ENCODE measurements around the gene SYN1.

Gene SYN1

DNA sequence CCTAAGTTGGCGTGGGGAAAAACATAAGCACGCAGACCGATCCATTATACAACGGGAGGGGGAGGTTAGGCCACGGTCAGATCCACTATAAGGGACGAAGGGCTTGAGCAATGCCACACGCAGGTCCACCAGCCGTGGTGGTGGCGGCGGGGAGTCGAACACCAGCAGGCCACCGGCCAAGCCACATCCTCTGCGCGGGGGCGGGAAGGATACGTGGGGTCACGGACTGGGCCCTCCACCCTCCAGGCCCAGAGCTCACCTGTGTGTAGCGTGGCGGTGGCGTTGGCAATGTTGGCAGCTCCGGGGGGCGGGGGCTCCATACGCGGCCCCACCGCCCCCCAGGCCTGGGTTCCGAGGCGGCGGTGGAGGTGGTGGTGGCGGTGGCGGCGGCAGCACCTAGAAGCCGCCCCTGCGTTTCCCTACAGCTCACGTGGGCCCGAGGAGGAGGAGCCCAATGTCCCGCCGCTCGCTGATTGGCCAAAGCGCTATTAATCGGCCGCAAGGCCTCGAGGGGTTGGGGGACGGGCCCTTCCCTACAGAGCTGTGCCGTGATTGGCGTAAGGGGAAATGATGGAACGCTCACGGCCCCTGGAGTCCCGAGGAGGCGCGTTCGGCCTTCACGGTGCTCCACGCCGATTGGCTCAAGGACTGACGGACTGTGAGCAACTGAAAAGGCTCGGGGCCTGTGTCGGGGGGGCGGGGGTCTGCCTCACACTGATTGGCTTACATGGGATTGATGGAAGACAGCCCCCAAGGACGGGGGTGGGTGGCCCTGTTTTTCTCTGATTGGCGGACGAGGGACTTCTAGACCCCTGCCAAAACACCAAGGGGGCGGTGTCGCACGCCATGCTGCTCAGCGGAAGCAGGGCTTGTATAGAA lies 30.7 kb upstream of the SYN1 start, which contains the start of gene ELK1:
TSS of gene ELK1 (minus strand) at position 400 of the 879 bp plus-strand sequence. CDS start 9,122 bp downstream, outside the sequence.
- H3K4me3 ChIP-seq (IDR thresholded peaks at IDR 0.05; ENCODE audit: insufficient read depth, low read depth, low read length) = no peak within 1 kb of the TSS
- H2AFZ ChIP-seq (ENCODE audit: low read depth) = peak within 1 kb of the TSS; percentile 64; the same call in 1 of the 2 replicates
- TF ChIP-seq, protein P1, sequence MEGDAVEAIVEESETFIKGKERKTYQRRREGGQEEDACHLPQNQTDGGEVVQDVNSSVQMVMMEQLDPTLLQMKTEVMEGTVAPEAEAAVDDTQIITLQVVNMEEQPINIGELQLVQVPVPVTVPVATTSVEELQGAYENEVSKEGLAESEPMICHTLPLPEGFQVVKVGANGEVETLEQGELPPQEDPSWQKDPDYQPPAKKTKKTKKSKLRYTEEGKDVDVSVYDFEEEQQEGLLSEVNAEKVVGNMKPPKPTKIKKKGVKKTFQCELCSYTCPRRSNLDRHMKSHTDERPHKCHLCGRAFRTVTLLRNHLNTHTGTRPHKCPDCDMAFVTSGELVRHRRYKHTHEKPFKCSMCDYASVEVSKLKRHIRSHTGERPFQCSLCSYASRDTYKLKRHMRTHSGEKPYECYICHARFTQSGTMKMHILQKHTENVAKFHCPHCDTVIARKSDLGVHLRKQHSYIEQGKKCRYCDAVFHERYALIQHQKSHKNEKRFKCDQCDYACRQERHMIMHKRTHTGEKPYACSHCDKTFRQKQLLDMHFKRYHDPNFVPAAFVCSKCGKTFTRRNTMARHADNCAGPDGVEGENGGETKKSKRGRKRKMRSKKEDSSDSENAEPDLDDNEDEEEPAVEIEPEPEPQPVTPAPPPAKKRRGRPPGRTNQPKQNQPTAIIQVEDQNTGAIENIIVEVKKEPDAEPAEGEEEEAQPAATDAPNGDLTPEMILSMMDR (conservative IDR thresholded peaks at IDR 0.05; ENCODE audit: low read depth, low read length) = 0 out of 2 replicates have a peak, but pooled peaks have one; percentile 27
- H3K36me3 ChIP-seq (ENCODE audit: insufficient read depth) = no peaks in the 10 kb centered on the region
- peak within 1 kb of the TSS; percentile 29; the same call in 1 of the 2 replicates for H3K27ac ChIP-seq
- H3K4me1 ChIP-seq (ENCODE audit: low read depth, poor library complexity, severe bottlenecking) = peaks cover 21% of the 10 kb centered on the region
- H3K4me2 ChIP-seq = peak within 1 kb of the TSS; percentile 71
- H3K79me2 ChIP-seq (ENCODE audit: insufficient read depth, low read depth) = peaks cover 16% of the 10 kb centered on the region
- H3K9ac ChIP-seq = peak within 1 kb of the TSS; percentile 64; the same call in 1 of the 2 replicates
- H4K20me1 ChIP-seq (ENCODE audit: insufficient read depth) = no peaks in the 10 kb centered on the region
- no peaks in the 10 kb centered on the region for H3K27me3 ChIP-seq (ENCODE audit: insufficient read depth, low read depth)

- TF ChIP-seq, protein P1 (conservative IDR thresholded peaks at IDR 0.05; ENCODE audit: low read depth, low read length) = no peak
- Histone ChIP-seq H2AFZ (ENCODE audit: low read depth) (no peak overlapping the region), H3K27me3 (ENCODE audit: insufficient read depth, low read depth) (no peaks in the 10 kb centered on the region), H3K36me3 (ENCODE audit: insufficient read depth) (no peaks in the 10 kb centered on the region), H3K27ac (no peak overlapping the region), H3K79me2 (ENCODE audit: insufficient read depth, low read depth) (peaks cover 16% of the 10 kb centered on the region), H3K4me2 (peak overlapping the region; percentile 45; the same call in 1 of the 2 replicates), H3K9ac (no peak overlapping the region; the same call in 1 of the 2 replicates), H3K4me3 (IDR thresholded peaks at IDR 0.05; ENCODE audit: insufficient read depth, low read depth, low read length) (no peak overlapping the region), H4K20me1 (ENCODE audit: insufficient read depth) (no peaks in the 10 kb centered on the region), H3K4me1 (ENCODE audit: low read depth, poor library complexity, severe bottlenecking) (peaks cover 21% of the 10 kb centered on the region)
These were observed 30.1 kb upstream of the SYN1 start for GRCh38 chrX:47649781-47650163.

DNA sequence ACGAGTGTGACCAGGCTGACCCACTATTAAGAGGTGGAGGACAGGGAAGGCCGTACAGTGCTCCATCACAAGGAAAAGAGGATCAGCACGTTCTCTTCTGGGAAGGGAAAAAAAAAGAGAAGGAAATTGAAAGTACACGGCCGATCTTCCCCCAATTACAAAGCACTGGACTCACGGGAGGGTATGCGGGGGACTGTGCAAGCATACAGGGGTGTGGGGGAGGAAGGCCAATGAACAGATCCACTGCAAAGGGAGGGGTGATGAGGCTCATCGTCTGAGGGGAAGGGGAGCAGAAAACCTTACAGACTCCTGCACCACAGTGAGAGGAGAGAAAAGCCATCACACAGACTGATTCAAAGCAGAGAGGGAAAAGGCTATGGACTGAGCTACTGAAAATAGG lies 29.6 kb upstream of the SYN1 start:
- no peaks in the 10 kb centered on the region for H3K27me3 ChIP-seq (ENCODE audit: insufficient read depth, low read depth)
- H4K20me1 ChIP-seq (ENCODE audit: insufficient read depth) = no peaks in the 10 kb centered on the region
- H2AFZ ChIP-seq (ENCODE audit: low read depth) = no peak overlapping the region
- no peak overlapping the region for H3K27ac ChIP-seq
- H3K79me2 ChIP-seq (ENCODE audit: insufficient read depth, low read depth) = peaks cover 16% of the 10 kb centered on the region
- H3K9ac ChIP-seq = no peak overlapping the region
- H3K36me3 ChIP-seq (ENCODE audit: insufficient read depth) = no peaks in the 10 kb centered on the region
- H3K4me3 ChIP-seq (IDR thresholded peaks at IDR 0.05; ENCODE audit: insufficient read depth, low read depth, low read length) = no peak overlapping the region
- TF ChIP-seq, protein P1 (conservative IDR thresholded peaks at IDR 0.05; ENCODE audit: low read depth, low read length) = no peak
- peaks cover 21% of the 10 kb centered on the region for H3K4me1 ChIP-seq (ENCODE audit: low read depth, poor library complexity, severe bottlenecking)
- peak overlapping the region; percentile 45; the same call in 1 of the 2 replicates for H3K4me2 ChIP-seq

DNA sequence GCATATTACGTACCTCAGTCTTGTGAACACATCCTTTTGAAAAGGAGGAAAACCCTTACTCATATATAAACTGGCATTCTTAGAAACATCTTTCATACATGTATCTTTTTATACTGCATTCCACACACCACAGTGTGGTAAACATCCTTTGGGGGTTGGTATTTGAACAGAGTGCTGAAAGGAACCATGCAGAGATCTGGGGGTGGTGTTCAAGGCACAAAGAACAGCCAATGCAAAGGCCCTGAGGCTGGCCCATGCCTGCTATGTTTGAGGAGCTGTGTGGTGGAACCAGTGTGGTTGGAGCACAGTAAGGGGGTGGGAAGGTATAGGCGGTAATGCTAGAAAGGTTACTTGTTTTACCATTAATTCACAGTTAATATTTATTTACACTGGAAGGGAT lies 28.7 kb upstream of the SYN1 start:
- H3K4me1 ChIP-seq (ENCODE audit: low read depth, poor library complexity, severe bottlenecking) = peaks cover 21% of the 10 kb centered on the region
- TF ChIP-seq, protein P1 (conservative IDR thresholded peaks at IDR 0.05; ENCODE audit: low read depth, low read length) = no peak
- H3K27me3 ChIP-seq (ENCODE audit: insufficient read depth, low read depth) = no peaks in the 10 kb centered on the region
- no peak overlapping the region for H3K9ac ChIP-seq
- H3K79me2 ChIP-seq (ENCODE audit: insufficient read depth, low read depth) = peaks cover 20% of the 10 kb centered on the region
- H2AFZ ChIP-seq (ENCODE audit: low read depth) = no peak overlapping the region
- H4K20me1 ChIP-seq (ENCODE audit: insufficient read depth) = no peaks in the 10 kb centered on the region
- H3K4me2 ChIP-seq = no peak overlapping the region
- H3K4me3 ChIP-seq (IDR thresholded peaks at IDR 0.05; ENCODE audit: insufficient read depth, low read depth, low read length) = no peak overlapping the region
- no peaks in the 10 kb centered on the region for H3K36me3 ChIP-seq (ENCODE audit: insufficient read depth)
- H3K27ac ChIP-seq = no peak overlapping the region

Measured in KMS-11 (cell line).